Middle frontal gyrus (tissue), 1 donor: ENCODE results near the gene KCNIP1.

Source experiments
- DNase-seq: peaks from one replicate; pipeline ENCODE4 v3.0.0-alpha.2; 2015; ENCODE audit warnings: low spot score; ENCODE audit errors: extremely low spot score

The KCNIP1 gene

DNA sequence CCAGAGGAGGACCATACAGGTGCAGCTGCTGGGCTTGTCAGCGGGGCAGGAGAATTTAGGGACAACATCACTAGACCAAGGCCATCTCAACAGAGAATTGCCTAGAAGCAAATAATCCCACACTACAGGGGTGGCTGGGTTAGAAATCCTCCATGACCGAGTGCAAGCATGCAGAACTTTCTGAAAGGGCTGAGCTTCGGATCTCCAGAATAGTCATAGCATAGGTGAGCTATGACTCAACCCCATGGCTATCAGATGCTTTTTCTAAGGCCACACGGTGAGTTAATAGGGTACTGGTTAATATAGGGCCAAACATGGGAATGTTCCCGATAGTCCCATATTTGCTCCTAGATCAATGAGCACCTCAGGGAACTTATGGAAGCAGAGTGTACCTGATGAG lies 4.2 kb downstream of the KCNIP1 start:
- no peak for DNase-seq

DNA sequence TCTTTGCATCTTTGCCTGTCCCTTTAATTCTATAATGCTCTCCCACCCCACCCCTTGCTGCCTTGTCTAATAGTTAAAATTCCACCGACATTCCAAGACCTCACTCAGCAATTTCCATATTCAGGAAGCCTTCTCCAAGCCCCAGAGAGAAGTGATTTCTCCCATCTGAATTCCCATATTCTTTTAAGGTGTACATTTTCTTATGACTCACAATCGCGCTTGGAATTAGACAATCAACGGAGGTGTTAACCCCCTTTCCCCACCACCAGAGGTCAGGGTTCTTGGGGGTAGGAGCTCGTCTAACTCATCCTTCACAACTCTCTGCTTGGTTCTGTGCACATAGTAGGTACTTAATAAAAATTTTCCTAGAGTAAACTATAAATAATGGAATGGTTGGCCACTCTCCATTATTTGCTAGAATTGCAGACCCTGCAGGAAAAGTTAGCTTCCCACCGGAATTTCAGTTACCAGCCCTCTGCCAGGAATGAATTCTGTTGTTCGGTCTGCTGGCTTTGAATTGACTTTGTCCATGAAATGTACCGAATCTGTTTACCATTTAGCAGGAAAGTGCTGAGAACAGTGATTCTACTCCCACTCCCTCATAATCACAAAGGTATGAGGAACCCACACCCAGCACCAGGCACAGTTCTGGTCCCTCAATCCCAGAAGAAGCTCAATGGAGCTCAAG lies 5.0 kb downstream of the KCNIP1 start:
- DNase-seq: no peak

DNA sequence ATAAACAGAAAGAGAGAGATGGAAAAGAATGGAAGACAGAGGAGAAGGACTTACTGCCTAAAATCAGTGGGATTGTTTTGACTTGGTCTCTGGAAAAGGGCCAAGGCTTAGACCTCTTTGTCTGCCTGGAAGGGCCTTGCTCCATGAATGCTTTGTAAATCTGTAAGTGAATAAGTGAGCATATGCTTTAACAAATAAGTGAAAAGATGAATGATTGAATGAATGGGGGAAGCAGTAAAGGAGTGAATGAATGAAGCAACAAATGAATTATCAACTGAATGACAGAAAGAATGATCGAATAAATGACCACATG lies 5.5 kb downstream of the KCNIP1 start:
- DNase-seq: no peak

DNA sequence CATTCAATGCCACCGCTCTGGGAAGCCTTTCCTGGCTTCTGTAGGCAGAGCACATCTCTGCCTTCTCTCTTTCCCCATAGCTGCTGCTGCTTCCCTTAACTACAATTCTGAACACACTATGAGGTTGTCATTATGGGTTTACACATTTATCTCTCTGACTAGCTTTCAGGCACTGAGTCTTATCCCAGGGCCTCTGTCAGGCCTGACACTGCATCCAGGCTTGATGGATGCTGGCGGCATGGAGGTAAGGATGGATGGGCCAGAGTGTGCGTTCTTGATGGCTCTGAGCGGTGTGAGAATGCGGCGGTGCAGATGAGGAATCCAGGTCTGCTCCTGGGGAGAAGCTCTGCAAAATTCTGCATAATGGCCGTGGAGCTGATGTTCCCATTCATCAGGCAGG lies 6.3 kb downstream of the KCNIP1 start:
- no peak for DNase-seq

DNA sequence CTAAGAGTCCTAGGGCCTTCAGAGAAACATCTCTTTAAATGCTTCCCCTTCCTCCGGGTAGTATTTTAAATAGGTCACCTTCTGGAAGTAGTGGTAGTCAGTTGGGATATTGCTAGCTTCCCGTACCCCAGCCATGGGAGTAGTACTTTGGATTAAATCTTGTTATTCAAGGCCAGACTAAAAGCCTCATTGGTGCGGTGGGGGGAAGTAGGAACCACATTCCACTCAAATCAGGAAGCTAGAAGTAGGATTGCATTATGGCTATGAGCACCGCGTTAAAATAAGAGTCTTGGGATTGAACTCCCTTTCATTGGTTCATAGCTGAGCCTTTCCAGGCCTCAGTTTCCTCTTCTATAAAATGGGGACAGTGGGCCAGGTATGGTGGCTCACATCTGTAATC lies 6.7 kb downstream of the KCNIP1 start:
- DNase-seq: no peak

DNA sequence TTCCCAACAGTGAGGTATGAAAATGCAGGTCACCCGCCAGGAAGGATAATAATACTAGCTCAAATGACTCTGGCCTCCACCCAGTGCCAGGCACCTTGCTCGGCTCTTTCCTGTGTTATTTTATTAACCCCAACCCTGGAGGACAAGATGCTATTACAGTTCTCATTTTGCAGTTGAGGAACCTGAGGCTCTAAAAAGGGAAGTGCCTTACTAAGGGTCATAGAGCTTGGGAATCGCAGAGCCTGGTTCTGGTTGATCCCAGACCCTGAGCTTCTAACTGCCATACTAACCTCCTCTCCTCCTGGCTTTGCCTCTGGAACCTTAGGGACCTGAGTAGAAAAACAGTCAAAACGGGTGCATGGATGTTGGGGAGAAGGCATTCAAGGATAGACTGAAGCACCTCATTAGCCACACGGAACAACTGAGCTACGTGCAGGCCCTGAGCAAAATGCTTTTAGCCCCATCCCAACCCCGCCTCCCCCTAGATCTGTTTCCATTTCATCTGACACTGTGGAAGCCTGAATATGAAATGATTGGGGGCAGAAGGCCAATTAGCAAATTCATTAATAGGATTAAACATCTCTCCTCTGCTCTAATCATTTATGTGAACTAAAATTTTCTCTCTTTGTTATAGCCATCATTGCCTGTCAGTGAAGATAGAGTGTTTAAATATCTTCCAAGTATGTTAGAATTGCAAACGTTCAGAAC lies 7.9 kb downstream of the KCNIP1 start:
- DNase-seq: no peak

DNA sequence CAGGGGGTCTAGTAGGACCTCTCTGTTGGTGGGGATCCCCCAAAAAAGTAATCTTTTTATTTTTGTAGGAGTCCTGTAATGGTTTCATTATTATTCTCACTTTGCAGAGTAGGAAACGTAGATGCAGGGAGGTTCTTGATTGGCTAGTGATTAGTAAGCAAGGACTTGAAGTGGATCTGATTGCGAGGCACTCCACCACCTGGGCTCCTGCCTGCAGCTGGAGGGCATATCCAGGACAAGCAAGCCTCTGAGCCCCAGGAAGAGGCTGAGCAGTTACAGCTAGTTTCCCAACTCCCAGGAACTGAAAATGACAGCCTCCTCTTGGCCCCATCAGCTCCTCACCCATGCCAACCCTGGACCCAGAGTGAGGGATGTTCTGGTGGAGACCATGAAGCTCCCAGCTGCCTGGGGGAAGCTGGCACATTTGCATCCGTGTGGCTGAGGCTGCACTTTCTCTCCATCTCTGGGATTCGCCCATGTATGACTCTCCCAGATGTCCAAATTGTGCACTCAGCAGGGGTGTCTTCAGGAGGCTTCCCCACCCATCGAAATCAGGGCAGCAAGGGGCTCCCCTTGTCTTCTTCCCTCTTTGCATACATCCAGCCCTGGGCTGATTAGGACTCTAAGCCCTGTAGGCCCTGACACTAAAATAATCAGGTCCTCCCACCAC lies 10.2 kb downstream of the KCNIP1 start:
- no peak for DNase-seq

DNA sequence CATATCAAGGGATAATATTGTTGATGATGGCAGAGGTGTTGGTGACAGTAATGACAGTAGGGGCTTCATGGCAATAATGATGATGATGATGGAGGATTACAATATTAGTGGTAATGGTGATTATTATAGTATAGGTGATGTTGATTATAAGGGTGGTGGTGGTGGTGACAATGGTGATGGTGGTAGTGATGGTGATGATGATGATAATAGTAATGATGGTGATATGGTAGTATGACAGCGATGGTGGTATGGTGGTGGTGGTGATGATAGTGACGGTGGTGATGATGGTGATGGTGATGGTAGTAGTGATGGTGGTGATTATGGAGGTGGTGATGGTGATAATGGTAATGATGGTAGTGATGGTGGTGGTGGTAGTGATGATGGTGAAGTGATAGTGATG lies 13.6 kb downstream of the KCNIP1 start:
- no peak for DNase-seq

DNA sequence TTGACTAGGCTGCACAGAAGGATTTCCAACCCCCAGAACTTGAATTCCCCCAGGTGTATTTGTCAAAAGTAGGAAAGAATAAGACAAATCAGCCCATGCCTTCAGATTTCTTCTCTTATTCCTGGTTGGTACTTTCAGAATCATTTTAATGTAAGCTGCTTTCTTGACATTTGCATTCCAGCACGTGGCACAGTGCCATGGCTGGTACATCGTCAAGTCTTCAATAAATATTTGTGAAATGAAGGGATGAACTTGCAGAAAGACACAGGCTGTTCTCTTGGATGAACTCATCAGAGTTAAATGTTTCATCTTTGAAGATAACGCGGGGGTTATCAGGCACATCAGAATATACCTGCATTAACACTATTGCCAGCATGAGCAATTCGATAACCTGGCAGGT lies 14.5 kb downstream of the KCNIP1 start:
- DNase-seq: no peak

DNA sequence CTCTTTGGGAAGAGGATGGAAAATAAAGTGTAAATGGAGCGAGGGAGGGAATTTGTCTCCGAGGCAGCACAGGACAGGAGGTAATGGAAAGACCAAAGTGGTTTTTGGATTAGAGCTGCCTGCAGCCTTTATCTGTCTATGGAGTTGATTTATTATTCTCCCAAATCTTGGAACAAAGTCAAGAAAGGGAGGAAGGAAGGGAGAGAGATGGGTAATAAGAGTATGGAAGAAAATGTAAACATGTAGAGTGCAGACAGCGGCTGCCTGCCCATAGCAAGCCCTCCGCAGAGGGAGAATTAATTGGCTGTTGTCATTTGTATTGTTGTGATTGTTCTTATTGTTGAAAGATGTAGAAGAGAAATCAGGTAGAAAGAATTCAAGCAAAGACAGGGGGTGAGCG lies 15.7 kb downstream of the KCNIP1 start:
- no peak for DNase-seq

DNA sequence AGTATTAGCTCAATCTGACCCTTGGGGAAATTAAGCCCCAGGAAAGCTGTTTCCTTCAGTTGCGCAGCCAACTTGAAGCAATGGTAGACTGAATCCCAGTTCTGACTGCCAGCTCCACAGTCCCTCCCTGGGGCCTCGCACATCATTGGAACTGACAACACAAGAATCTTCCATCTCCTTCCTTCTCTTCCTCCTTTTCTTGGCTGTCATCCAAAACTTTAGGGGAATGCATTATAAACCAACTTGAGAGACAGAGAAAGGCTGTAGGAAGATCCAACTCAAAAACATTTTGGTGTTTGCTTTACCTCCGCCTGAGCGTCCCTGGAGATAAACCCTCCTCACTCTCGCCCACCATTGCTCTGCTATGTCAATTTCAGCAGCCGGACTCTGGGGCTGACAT lies 16.6 kb downstream of the KCNIP1 start:
- no peak for DNase-seq

DNA sequence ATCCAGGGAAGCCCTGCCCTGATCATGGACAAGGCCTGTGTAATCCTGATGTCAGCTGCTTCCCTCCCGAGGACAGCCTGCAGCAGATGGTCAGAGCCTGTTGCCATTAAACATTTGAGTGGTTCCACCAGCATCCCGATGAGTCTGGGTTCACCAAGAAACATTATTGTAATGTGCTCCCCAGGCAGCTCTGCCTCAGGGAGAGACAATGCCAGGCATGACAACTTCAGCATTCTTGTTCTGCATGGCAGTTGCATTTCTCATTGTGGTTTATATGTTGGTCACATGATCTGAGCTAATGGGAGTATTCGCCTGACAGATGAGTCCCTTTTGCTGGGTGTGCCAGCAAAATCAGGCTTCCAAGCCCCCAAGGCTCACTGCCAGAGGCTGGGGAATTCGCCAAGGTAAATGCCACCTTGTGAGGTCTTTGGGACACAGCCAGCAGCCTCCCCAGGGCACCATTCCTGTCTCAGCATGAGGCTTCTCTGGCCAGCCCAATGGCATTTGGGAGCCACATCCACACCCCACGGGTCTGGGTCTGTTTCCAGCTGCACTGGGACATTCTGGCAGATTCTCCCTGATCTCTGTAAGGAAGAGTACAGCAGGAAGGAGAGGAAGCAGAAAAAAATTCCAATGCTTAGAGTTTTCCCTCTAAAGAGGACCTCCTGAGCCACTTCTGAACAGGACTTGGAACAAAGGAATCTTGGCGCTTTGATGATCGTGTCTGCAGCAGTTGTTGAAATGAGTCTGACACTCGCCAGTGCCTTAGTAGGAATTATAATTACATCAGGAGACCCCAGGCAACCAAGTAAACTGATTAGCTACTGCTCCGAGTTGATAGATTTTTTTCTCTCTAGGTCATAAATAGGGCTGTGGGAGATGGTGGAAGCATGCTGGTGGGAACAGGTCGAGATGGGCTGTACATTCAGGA lies 18.7 kb downstream of the KCNIP1 start:
- DNase-seq: no peak

DNA sequence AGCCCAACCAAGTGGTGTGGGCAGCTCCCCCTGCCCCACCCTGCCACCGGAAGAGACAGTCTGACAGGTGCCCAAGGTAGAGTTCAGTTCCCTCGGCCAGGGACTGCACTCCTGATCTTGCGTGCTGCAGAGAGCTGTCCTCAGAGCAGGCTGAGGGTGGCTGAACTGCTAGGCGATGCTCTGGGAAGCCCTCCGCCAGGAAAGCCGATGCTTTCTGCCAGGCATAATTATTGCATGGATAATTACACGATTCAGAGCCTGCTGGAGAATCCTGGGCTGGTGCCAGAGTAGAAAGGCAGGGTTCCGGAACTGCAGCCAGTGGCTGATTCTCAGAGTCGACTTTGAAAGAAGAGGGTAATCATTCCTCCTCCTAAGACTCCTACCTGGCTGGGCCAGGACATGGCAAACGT lies 19.3 kb downstream of the KCNIP1 start:
- DNase-seq: peak; percentile 46

DNA sequence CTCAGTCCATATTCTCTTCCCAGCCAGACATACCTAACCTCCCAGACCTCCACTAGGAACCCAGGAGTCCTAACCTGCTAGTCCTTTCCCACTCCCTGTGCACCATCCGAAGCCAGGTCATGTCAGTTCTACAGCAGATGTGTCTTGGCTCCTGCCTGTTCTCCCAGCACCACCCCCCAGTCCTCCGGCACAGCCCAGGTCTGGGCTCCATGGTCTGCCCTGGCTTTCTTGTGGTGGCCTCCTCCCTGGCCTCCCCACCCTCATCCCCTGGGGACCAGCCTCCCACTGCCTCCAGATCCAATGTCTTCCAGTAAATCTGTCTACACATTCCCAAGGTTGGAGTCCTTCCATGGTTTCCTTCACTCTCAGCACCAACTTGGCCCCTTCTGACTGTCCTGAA lies 20.0 kb downstream of the KCNIP1 start:
- no peak for DNase-seq

DNA sequence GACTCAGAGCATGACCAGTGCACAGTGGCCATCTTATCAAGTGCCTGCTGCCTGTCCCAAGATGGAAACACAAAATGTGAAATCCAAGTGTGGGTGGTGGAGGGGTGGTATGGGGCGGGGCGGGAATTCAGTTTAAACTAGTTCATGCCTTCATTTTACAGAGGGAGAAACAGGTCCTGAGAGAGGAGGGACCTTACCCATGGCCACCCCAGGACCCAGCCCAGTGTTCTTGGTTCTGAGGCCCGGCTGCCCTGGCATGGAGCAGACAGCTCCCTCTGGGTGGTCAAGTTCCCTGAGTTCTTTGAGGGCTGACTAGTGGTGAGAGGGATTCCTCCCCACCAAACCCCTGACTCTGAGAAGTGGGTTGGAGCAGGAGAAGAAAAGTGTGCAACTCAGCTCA lies 20.8 kb downstream of the KCNIP1 start:
- no peak for DNase-seq

DNA sequence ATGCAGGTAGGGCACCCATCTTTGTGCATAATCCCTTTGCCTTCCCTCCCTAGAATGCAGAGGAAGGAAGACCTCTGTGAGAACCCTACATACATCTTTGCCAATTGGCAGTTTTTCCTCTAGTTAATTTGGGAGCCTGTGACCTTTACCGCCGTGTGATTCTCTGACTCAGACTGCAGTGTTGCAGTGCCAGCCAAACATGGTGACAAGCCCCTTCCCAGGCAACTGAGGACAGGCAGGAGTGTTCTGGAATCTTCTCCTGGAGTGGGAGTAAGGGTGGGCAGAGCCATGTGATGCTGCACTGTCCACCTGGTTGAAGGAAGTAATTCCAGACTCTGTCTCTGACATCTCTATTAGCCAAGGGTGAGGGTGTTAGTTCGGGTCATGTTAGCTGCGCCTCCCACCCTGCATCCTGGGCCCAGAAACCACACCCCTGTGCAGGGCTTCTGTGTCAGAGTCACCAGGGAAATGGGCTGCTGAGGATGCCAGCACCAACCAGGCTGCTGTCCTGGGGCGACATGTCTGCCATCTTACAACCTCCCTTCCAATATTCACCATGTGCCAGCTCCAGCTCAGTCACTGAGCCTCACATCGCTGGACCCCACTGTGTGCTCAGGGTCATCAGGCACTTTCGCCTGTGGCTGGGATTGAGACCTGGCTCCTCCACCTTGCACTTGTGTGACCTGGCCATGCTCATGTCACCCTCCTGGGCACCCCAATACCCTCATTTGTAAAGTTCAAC lies 21.8 kb downstream of the KCNIP1 start:
- no peak for DNase-seq

DNA sequence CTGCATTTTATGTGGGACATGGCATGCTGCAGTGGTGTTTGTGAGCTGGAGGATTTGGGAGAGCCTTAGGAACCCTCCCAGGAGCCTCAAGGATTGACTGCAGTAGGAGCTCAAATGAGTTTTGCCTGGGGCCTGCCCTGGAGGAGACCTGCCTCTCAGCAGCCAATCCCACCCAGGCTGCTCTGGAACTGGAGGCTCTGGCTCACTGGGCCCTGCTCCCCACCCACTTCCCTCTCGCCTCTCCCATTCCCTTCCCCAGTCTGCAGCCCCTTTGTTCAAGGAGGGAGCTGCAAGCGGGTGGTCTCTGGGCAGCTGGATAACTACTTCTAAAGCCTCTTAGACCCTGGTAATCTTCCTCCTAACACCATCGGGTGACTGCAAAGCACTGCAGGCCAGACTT lies 24.2 kb downstream of the KCNIP1 start:
- no peak for DNase-seq

DNA sequence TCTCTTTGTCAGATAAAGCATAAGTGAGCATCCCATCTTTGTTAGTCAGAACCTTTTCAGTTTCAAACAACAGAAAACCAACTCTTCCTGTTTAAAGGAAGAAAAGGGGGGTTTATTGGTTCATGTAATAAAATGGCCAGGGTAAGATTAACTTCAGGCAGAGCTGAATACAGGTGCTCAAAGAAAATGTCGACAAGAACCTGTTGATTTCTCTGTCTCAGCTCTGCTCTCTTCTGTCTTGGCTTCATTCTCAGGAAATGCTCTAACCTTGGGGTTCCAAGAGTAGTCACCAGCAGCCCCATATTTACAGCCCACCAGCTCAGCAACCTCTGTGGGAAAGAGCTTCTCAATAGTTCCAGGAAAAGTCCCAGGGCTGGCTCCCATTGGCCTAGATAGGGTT lies 25.2 kb downstream of the KCNIP1 start:
- no peak for DNase-seq

DNA sequence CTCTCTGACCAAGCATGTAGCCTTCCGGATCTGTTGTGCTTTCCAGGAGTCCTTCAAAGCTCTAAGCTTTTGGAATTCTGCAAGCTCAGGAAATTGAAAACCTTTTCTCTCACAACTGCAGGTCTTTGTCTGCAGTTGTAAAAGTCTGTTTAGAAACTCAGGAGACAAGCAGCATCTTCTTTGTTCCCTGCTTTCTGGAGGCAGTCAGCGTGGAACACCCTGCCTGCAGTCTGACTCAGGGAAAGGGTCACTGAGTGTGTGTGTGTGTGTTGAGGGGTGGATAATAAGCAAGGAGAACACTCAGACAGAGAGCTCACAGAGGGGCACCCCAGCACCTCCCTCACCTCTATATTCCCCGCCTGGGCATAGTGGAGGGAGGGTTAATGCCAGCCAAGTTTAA lies 29.1 kb downstream of the KCNIP1 start:
- no peak for DNase-seq

DNA sequence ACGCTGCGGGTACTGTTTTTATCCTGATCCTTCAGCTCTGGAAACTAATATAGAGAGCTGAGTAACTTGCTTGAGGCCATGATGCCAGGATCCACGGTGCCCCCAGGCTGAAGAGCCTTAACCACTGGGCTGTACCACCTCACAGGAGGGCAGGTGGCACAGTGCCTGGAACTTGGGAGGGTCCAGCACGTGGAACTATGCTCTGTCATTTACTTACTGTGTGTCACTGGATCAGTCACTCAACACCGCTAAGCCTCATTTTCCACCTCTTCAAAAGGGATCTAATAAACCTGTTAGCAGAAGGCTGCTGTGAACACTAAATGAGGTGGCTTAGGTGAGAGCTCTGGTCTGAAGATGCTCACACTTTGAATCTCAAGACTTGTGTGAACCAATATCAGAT lies 29.6 kb downstream of the KCNIP1 start:
- DNase-seq: no peak

DNA sequence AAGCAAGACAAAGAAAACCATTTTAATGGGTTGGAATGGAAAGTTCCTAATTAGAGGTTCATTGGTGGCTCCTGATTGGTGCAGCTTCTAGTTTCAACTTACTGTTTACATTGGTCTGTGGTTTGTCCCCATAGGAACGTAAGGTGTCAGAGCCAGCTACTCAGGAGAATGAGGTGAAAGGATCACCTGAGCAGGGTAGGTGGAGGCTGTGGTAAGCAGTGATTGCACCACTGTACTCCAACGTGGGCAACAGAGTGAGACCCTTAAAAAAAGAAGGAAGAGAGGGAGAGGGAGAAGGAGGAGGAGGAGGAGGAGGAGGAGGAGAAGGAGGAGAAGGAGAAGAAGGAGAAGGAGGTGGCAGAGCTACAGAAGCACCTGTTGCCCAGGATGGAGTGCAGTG lies 30.4 kb downstream of the KCNIP1 start:
- DNase-seq: no peak
